COR-L47 (cell line): ENCODE results near the gene TRPV4.

Experiments
- DNase-seq: peaks from one replicate; lab custom pipeline; 2025; lab: John Stamatoyannopoulos, UW

The TRPV4 gene

GRCh38 chr12:109827566-109828550, 5.3 kb downstream of the TRPV4 start:
- DNase-seq, result no peak

GRCh38 chr12:109827080-109827479, 6.1 kb downstream of the TRPV4 start:
- DNase-seq, result no peak

- DNase-seq, result no peak
Observed at GRCh38 chr12:109824731-109825130, 8.5 kb downstream of the TRPV4 start.

- DNase-seq, result peak; percentile 24
Observed at GRCh38 chr12:109822951-109823411, 10.2 kb downstream of the TRPV4 start.

- no peak for DNase-seq
Observed at GRCh38 chr12:109822416-109822815, 10.8 kb downstream of the TRPV4 start.

- no peak for DNase-seq
Observed at GRCh38 chr12:109821968-109822367, 11.2 kb downstream of the TRPV4 start.

- peak; percentile 8 for DNase-seq
Observed at GRCh38 chr12:109820816-109821381, 12.3 kb downstream of the TRPV4 start.

GRCh38 chr12:109818905-109819500, 14.2 kb downstream of the TRPV4 start:
- no peak for DNase-seq

GRCh38 chr12:109818253-109818652, 14.9 kb downstream of the TRPV4 start:
- DNase-seq, result no peak

GRCh38 chr12:109817627-109818231, 15.5 kb downstream of the TRPV4 start:
- DNase-seq, result no peak

- no peak for DNase-seq
Observed at GRCh38 chr12:109816870-109817269, 16.3 kb downstream of the TRPV4 start.

- DNase-seq, result no peak
Observed at GRCh38 chr12:109815757-109816617, 17.2 kb downstream of the TRPV4 start.

GRCh38 chr12:109815225-109815624, 18.0 kb downstream of the TRPV4 start:
- DNase-seq, result no peak

GRCh38 chr12:109814600-109815150, 18.5 kb downstream of the TRPV4 start:
- DNase-seq, result no peak

GRCh38 chr12:109813810-109814416, 19.3 kb downstream of the TRPV4 start:
- no peak for DNase-seq

- no peak for DNase-seq
Observed at GRCh38 chr12:109811624-109811995, 21.6 kb downstream of the TRPV4 start.

- no peak for DNase-seq
Observed at GRCh38 chr12:109810954-109811623, 22.1 kb downstream of the TRPV4 start.

- DNase-seq, result no peak
Observed at GRCh38 chr12:109808876-109809646, 24.1 kb downstream of the TRPV4 start.

- no peak for DNase-seq
Observed at GRCh38 chr12:109807954-109808643, 25.1 kb downstream of the TRPV4 start.
